ENCODE results near the gene TP53RK. TPM values are rescaled to one million over a fixed set of nuclear protein-coding genes. Genes with fewer than 3 reads are reported as not detected.
A peak's percentile ranks its signal among the peaks of the same experiment; 100 is the strongest.

Gene TP53RK
- total and polyA plus RNA-seq, 2 donors from 2014 or later: 9.3 to 11.0 TPM

DNA sequence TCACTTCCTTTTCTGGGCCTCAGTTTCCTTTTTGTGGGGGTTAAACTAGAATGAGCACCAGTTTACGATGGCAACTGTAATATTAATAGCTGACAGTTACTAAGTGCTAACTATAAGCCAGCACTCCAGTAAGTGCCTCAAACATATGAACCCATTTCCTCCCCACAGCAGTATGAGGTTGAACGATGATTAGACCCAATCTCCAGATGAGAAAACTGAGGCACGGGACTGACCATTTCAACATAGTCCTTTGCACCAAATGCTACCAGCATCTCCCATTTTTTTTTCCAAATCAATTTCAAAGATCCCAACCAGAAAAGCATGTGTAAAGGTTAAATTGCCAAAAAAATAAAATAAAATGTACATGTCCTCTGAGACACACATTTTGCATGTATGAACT is 45.1 kb downstream of the TP53RK start:
- Histone ChIP-seq H3K9ac (ENCODE audit: low read length in 3 of 3) (no peak overlapping the region), H3K4me1 (ENCODE audit: control insufficient read depth in 2 of 3, insufficient read depth in 2 of 3, low read depth in 1 of 3, low read length in 3 of 3) (peaks cover 0 to 5% (median 0%) of the 10 kb centered on the region in 3 donors), H3K27ac (ENCODE audit: low read depth in 2 of 2, low read length in 2 of 2) (no peak overlapping the region), H3K9me3 (ENCODE audit: control insufficient read depth in 2 of 3, insufficient read depth in 1 of 3, low read length in 3 of 3) (no peaks in the 10 kb centered on the region), H3K36me3 (ENCODE audit: control insufficient read depth in 2 of 3, insufficient read depth in 3 of 3, low read length in 3 of 3) (peaks cover 0 to 12% (median 0%) of the 10 kb centered on the region in 3 donors), H3K4me3 (ENCODE audit: low read length in 3 of 3) (no peak overlapping the region), H3K27me3 (ENCODE audit: control insufficient read depth, insufficient read depth, low read length) (no peaks in the 10 kb centered on the region)
- DNase-seq (no peak), FAIRE-seq (no peak)
- TF ChIP-seq, protein P1, sequence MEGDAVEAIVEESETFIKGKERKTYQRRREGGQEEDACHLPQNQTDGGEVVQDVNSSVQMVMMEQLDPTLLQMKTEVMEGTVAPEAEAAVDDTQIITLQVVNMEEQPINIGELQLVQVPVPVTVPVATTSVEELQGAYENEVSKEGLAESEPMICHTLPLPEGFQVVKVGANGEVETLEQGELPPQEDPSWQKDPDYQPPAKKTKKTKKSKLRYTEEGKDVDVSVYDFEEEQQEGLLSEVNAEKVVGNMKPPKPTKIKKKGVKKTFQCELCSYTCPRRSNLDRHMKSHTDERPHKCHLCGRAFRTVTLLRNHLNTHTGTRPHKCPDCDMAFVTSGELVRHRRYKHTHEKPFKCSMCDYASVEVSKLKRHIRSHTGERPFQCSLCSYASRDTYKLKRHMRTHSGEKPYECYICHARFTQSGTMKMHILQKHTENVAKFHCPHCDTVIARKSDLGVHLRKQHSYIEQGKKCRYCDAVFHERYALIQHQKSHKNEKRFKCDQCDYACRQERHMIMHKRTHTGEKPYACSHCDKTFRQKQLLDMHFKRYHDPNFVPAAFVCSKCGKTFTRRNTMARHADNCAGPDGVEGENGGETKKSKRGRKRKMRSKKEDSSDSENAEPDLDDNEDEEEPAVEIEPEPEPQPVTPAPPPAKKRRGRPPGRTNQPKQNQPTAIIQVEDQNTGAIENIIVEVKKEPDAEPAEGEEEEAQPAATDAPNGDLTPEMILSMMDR (IDR thresholded peaks at IDR 0.05; ENCODE audit: borderline replicate concordance, extremely low read depth, insufficient read depth): no peak
- intact Hi-C loops (cut with DNase I): no loop called here

DNA sequence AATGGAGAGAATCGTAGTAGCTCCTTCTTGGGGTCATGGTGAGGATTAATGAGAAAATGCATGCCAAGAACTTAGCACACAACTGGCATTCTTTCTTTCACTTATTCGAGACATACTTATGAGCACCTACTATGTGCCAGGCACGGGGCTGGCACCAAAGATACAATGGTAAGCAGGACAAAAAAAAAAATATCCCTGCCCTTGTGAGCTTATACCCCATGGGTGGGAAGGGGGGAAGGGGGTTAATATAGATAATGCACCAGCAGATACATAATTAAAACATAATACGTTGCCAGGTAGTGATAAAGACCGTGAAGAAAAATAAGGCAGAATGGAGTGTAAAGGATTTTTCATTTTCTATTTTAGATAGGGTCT is 46.3 kb downstream of the TP53RK start:
- Histone ChIP-seq H3K4me1 (ENCODE audit: control insufficient read depth in 2 of 3, insufficient read depth in 2 of 3, low read depth in 1 of 3, low read length in 3 of 3) (peaks cover 0 to 8% (median 0%) of the 10 kb centered on the region in 3 donors), H3K27me3 (ENCODE audit: control insufficient read depth, insufficient read depth, low read length) (no peaks in the 10 kb centered on the region), H3K9ac (ENCODE audit: low read length in 3 of 3) (no peak overlapping the region), H3K27ac (ENCODE audit: low read depth in 2 of 2, low read length in 2 of 2) (peak overlapping the region; percentile 73 to 74), H3K9me3 (ENCODE audit: control insufficient read depth in 2 of 3, insufficient read depth in 1 of 3, low read length in 3 of 3) (no peaks in the 10 kb centered on the region), H3K4me3 (ENCODE audit: low read length in 3 of 3) (no peak overlapping the region), H3K36me3 (ENCODE audit: control insufficient read depth in 2 of 3, insufficient read depth in 3 of 3, low read length in 3 of 3) (peaks cover 0 to 12% (median 0%) of the 10 kb centered on the region in 3 donors)
- no peak for DNase-seq
- TF ChIP-seq, protein P1 (IDR thresholded peaks at IDR 0.05; ENCODE audit: borderline replicate concordance, extremely low read depth, insufficient read depth): no peak
- FAIRE-seq: no peak
- intact Hi-C loops (cut with DNase I): no loop called here

DNA sequence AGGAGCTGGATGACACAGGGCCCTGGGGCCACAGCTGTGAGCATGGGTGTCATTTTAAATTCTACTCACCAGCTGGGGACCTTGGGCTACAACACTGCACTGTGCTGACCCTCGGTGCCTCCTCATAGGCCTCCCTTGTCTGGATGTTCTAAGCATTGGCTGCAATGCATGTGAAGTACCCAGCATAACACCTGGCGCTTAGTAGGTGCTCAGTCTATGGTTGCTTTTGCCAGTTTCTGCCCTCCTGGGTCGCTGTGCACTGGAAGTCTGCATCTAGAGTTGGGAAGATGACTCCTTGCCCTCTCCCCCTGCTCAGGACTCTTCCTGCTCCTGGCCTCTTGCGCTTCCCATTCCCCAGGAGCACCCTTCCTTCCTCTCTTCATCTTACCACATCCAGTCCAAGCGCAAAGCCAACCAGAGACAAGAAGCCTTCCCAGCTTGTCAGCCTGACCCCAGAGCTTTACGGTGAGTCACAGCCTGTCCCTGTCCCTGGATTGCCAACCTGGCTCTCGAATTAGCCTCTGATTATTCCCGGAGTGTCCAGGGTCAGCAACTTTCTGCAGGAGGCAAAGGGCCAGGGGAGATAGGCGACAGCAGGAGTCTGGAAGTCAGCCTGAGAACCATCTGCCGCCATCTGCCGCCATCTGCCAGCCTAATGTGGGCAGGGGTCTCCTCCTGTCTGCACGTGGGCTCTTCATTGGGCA is 46.8 kb downstream of the TP53RK start:
- H3K27ac ChIP-seq (ENCODE audit: low read depth in 2 of 2, low read length in 2 of 2): peak overlapping the region; percentile 73 to 74
- DNase-seq (no peak), FAIRE-seq (no peak)
- TF ChIP-seq, protein P1 (IDR thresholded peaks at IDR 0.05; ENCODE audit: borderline replicate concordance, extremely low read depth, insufficient read depth): no peak
- H3K9ac ChIP-seq (ENCODE audit: low read length in 3 of 3): no peak overlapping the region
- H3K4me3 ChIP-seq (ENCODE audit: low read length in 3 of 3): no peak overlapping the region
- H3K9me3 ChIP-seq (ENCODE audit: control insufficient read depth in 2 of 3, insufficient read depth in 1 of 3, low read length in 3 of 3): no peaks in the 10 kb centered on the region
- H3K4me1 ChIP-seq (ENCODE audit: control insufficient read depth in 2 of 3, insufficient read depth in 2 of 3, low read depth in 1 of 3, low read length in 3 of 3): peaks cover 0 to 8% (median 0%) of the 10 kb centered on the region in 3 donors
- intact Hi-C loops (cut with DNase I): no loop called here
- peaks cover 0 to 9% (median 2%) of the 10 kb centered on the region in 3 donors for H3K36me3 ChIP-seq (ENCODE audit: control insufficient read depth in 2 of 3, insufficient read depth in 3 of 3, low read length in 3 of 3)
- no peaks in the 10 kb centered on the region for H3K27me3 ChIP-seq (ENCODE audit: control insufficient read depth, insufficient read depth, low read length)
